Measurements from ENCODE around the gene TNKS1BP1.

Gene TNKS1BP1

GRCh38 chr11:57318178-57318577 is 6.6 kb downstream of the TNKS1BP1 start:
- Mint-ChIP-seq H3K9me3 (no peaks in the 10 kb centered on the region), H3K36me3 (ENCODE audit: low read depth) (peaks cover 23% of the 10 kb centered on the region), H3K4me1 (peaks cover 34% of the 10 kb centered on the region), H3K4me3 (peak overlapping the region; percentile 51 to 75 (median 60)), H3K27ac (peak overlapping the region; percentile 73 to 91 (median 85)), H3K27me3 (ENCODE audit: low read depth) (peaks cover 3% of the 10 kb centered on the region)
- no peak for TF ChIP-seq CTCF (IDR thresholded peaks at IDR 0.05; ENCODE audit: unreplicated experiment in 3 of 3)

- H3K27ac Mint-ChIP-seq = no peak overlapping the region
- peaks cover 26% of the 10 kb centered on the region for H3K4me1 Mint-ChIP-seq
- H3K9me3 Mint-ChIP-seq = no peaks in the 10 kb centered on the region
- H3K36me3 Mint-ChIP-seq (ENCODE audit: low read depth) = peaks cover 26% of the 10 kb centered on the region
- H3K4me3 Mint-ChIP-seq = no peak overlapping the region
- H3K27me3 Mint-ChIP-seq (ENCODE audit: low read depth) = peaks cover 2% of the 10 kb centered on the region
- TF ChIP-seq CTCF (IDR thresholded peaks at IDR 0.05; ENCODE audit: unreplicated experiment in 3 of 3) = no peak
Observed at GRCh38 chr11:57316017-57316416, 8.7 kb downstream of the TNKS1BP1 start.

- no peaks in the 10 kb centered on the region for H3K27me3 Mint-ChIP-seq (ENCODE audit: low read depth)
- no peak overlapping the region for H3K4me3 Mint-ChIP-seq
- H3K36me3 Mint-ChIP-seq (ENCODE audit: low read depth) = peaks cover 24% of the 10 kb centered on the region
- no peak overlapping the region for H3K27ac Mint-ChIP-seq
- H3K4me1 Mint-ChIP-seq = peaks cover 26% of the 10 kb centered on the region
- TF ChIP-seq CTCF (IDR thresholded peaks at IDR 0.05; ENCODE audit: unreplicated experiment in 3 of 3) = no peak
- no peaks in the 10 kb centered on the region for H3K9me3 Mint-ChIP-seq
Observed at GRCh38 chr11:57315491-57315890, 9.3 kb downstream of the TNKS1BP1 start.

- H3K9me3 Mint-ChIP-seq = no peaks in the 10 kb centered on the region
- H3K36me3 Mint-ChIP-seq (ENCODE audit: low read depth) = peaks cover 29% of the 10 kb centered on the region
- TF ChIP-seq CTCF (IDR thresholded peaks at IDR 0.05; ENCODE audit: unreplicated experiment in 3 of 3) = no peak
- no peak overlapping the region for H3K4me3 Mint-ChIP-seq
- peaks cover 37% of the 10 kb centered on the region for H3K4me1 Mint-ChIP-seq
- no peaks in the 10 kb centered on the region for H3K27me3 Mint-ChIP-seq (ENCODE audit: low read depth)
- H3K27ac Mint-ChIP-seq = no peak overlapping the region
Observed at GRCh38 chr11:57314221-57314973, 10.4 kb downstream of the TNKS1BP1 start.

GRCh38 chr11:57313788-57314135 is 11.0 kb downstream of the TNKS1BP1 start:
- H3K4me1 Mint-ChIP-seq = peaks cover 40% of the 10 kb centered on the region
- no peak for TF ChIP-seq CTCF (IDR thresholded peaks at IDR 0.05; ENCODE audit: unreplicated experiment in 3 of 3)
- peaks cover 32% of the 10 kb centered on the region for H3K36me3 Mint-ChIP-seq (ENCODE audit: low read depth)
- H3K4me3 Mint-ChIP-seq = no peak overlapping the region
- H3K27ac Mint-ChIP-seq = no peak overlapping the region
- no peaks in the 10 kb centered on the region for H3K27me3 Mint-ChIP-seq (ENCODE audit: low read depth)
- H3K9me3 Mint-ChIP-seq = no peaks in the 10 kb centered on the region

Data from nephron (organoid).